Neural cell (in vitro differentiated cells): Measurements from ENCODE around the gene HOXB1.

ENCODE experiments used
- CTCF ChIP-seq: fragments of 450-650 bp; IDR thresholded peaks from 2 replicates; pipeline ENCODE4 v1.5.1; 2014; ENCODE audit warnings: antibody characterized with exemption, mild to moderate bottlenecking, moderate library complexity; ENCODE audit not compliant: poor library complexity, severe bottlenecking
- EP300 ChIP-seq: fragments of 450-650 bp; conservative IDR thresholded peaks from 2 replicates; pipeline ENCODE4 v1.6.1; 2014; ENCODE audit warnings: antibody characterized with exemption, mild to moderate bottlenecking, moderate library complexity; ENCODE audit not compliant: poor library complexity, severe bottlenecking
- POLR2AphosphoS5 ChIP-seq: IDR thresholded peaks from 2 replicates; pipeline ENCODE4 v1.6.1; 2012
- RAD21 ChIP-seq: fragments of 450-650 bp; conservative IDR thresholded peaks from 2 replicates; pipeline ENCODE4 v1.6.1; 2014; ENCODE audit warnings: antibody characterized with exemption, mild to moderate bottlenecking, moderate library complexity
- TAF1 ChIP-seq: IDR thresholded peaks from 2 replicates; pipeline ENCODE4 v1.6.1; 2012; ENCODE audit warnings: low read depth

GRCh38 chr17:48489781-48490180 is 41.0 kb downstream of the HOXB1 start:
- TF ChIP-seq EP300, result no peak
- TF ChIP-seq CTCF, result no peak
- no peak for TF ChIP-seq RAD21
- TF ChIP-seq TAF1, result no peak
- TF ChIP-seq POLR2AphosphoS5, result no peak
